Measurements from ENCODE around the gene AOC3.
"Not testable (repeated sequence)": the region's sequence is repeated elsewhere in the genome, so short reads cannot be mapped to it uniquely, and the experiment has no call there.

The AOC3 gene

DNA sequence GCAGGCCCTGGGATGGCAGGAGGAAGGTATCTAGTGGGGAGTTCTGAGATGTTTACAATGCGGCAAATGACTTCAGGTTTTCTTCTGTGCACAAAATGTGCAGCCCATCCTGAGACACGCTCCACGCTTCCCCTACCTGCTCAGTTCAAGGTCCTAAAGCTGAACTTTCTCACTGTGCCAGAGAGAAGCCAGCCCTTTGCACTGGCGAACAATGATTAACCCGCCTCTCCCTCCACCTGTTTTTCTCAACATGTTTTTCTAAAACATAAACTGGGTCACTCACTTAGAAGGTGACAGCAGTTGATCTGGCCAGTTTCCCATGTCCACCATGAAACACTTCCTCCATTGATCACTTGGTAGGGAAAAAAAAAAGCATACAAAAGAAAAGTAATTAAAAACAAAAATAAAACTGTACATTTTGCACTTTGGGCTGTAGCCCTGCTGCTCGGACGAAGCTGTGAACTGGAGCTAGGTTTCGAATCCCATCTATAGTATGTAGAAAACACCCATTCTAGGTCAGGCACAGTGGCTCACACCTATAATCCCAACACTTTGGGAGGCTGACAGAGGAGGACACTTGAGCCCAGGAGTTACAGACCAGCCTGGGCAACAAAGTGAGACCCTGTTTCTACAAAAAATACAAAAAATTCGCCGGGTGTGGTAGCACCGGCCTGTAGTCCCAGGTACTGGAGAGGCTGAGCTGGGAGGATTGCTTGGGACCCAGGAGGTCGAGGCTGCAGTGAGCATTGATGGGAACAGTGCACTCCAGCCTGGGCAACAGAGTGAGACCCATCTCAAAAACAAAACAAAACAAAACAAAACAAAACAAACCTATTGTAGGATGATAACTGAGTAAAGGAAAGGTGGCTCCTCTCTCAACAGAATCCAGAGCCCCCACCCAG, 43.5 kb downstream of the AOC3 start:
- WGBS (ENCODE audit: insufficient coverage, insufficient read length): no CpG with 5 or more reads among the region's 12 CpGs
- no peak overlapping the region for H3K4me3 ChIP-seq (ENCODE audit: low read length)

DNA sequence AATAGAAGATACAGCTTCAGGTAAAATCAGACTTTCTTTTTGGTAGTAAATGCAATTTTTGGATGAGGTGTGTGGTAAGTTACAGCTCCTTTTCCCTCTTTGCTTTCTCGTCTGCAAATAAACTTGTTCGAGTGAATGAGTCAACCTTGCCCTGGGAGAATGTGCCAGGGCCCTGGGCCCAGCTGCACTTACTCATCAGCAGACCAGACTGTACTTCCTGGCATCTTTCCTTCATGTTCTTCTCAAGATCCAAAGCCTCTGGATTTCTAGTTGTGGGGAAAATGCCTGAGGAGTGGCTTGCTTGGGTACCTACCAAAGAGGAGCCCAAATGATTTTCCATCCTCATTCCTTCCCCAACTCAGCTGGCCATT, 44.2 kb downstream of the AOC3 start:
- Histone ChIP-seq H3K36me3 (ENCODE audit: control insufficient read depth, insufficient read depth, low read length) (no peaks in the 10 kb centered on the region), H3K4me3 (ENCODE audit: low read length) (no peak overlapping the region), H3K27ac (ENCODE audit: low read length) (no peak overlapping the region), H3K27me3 (ENCODE audit: control insufficient read depth, insufficient read depth, low read length) (no peaks in the 10 kb centered on the region), H3K4me1 (ENCODE audit: control insufficient read depth, insufficient read depth, low read length) (no peaks in the 10 kb centered on the region), H3K9me3 (ENCODE audit: control insufficient read depth, insufficient read depth, low read length) (no peaks in the 10 kb centered on the region)
- WGBS (ENCODE audit: insufficient coverage, insufficient read length): no CpG with 5 or more reads among the region's 2 CpGs
- DNase-seq (ENCODE audit: low read depth, low spot score): no peak

More for the DNA sequence above, 43.5 kb downstream of the AOC3 start:
- H3K27ac ChIP-seq (ENCODE audit: low read length): no peak overlapping the region
- H3K4me1 ChIP-seq (ENCODE audit: control insufficient read depth, insufficient read depth, low read length): no peaks in the 10 kb centered on the region
- H3K36me3 ChIP-seq (ENCODE audit: control insufficient read depth, insufficient read depth, low read length): no peaks in the 10 kb centered on the region
- DNase-seq (ENCODE audit: low read depth, low spot score): no peak
- H3K27me3 ChIP-seq (ENCODE audit: control insufficient read depth, insufficient read depth, low read length): no peaks in the 10 kb centered on the region
- no peaks in the 10 kb centered on the region for H3K9me3 ChIP-seq (ENCODE audit: control insufficient read depth, insufficient read depth, low read length)

DNA sequence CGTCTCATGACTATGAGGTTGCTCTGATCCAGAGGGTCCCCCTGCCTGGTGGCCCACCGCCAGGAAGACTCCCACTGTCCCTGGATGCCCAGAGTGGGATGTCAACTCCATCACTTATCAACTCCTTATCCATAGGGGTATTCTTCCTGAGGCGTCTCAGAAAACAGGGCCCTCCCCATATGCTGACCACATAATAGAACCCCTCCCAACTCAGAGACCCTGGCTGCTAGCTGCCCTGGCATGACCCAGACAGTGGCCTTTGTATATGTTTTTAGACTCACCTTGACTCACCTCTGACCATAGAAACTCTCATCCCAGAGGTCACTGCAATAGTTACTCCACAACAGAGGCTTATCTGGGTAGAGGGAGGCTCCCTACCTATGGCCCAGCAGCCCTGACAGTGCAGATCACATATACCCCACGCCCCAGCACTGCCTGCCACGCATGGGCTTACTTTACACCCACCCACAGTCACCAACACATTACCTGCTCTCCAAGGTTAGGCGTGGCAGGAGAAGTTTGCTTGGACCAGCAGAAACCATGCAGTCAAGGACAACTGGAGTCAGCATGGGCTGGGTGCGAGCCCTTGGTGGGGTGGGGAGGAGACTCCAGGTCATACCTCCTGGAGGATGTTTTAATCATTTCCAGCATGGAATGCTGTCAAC, 47.3 kb downstream of the AOC3 start:
- Histone ChIP-seq H3K36me3 (ENCODE audit: control insufficient read depth, insufficient read depth, low read length) (no peaks in the 10 kb centered on the region), H3K4me3 (ENCODE audit: low read length) (no peak overlapping the region), H3K27ac (ENCODE audit: low read length) (no peak overlapping the region), H3K4me1 (ENCODE audit: control insufficient read depth, insufficient read depth, low read length) (no peaks in the 10 kb centered on the region), H3K27me3 (ENCODE audit: control insufficient read depth, insufficient read depth, low read length) (no peaks in the 10 kb centered on the region), H3K9me3 (ENCODE audit: control insufficient read depth, insufficient read depth, low read length) (no peaks in the 10 kb centered on the region)
- no peak for DNase-seq (ENCODE audit: low read depth, low spot score)
- WGBS (ENCODE audit: insufficient coverage, insufficient read length): no CpG with 5 or more reads among the region's 7 CpGs

DNA sequence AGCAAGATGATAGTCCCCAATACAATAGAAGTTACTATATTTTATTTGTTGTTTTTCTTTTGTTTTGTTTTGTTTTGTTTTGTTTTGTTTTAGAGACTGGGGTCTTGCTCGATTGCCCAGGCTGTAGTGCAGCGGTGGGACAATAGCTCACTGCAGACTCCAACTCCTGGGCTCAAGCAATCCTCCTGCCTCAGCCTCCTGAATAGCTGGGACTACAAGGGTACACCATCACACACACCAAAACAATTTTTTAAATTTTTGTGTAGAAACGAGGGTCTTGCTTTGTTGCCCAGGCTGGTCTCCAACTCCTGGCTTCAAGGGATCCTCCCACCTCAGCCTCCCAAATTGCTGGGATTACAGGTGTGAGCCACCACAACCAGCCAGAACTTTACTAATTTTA, 49.0 kb downstream of the AOC3 start:
- H3K36me3 ChIP-seq (ENCODE audit: control insufficient read depth, insufficient read depth, low read length); DNase-seq (ENCODE audit: low read depth, low spot score); H3K4me3 ChIP-seq (ENCODE audit: low read length); H3K4me1 ChIP-seq (ENCODE audit: control insufficient read depth, insufficient read depth, low read length); H3K9me3 ChIP-seq (ENCODE audit: control insufficient read depth, insufficient read depth, low read length); H3K27ac ChIP-seq (ENCODE audit: low read length); H3K27me3 ChIP-seq (ENCODE audit: control insufficient read depth, insufficient read depth, low read length): not testable (repeated sequence)
- no CpG with 5 or more reads among the region's 3 CpGs for WGBS (ENCODE audit: insufficient coverage, insufficient read length)

DNA sequence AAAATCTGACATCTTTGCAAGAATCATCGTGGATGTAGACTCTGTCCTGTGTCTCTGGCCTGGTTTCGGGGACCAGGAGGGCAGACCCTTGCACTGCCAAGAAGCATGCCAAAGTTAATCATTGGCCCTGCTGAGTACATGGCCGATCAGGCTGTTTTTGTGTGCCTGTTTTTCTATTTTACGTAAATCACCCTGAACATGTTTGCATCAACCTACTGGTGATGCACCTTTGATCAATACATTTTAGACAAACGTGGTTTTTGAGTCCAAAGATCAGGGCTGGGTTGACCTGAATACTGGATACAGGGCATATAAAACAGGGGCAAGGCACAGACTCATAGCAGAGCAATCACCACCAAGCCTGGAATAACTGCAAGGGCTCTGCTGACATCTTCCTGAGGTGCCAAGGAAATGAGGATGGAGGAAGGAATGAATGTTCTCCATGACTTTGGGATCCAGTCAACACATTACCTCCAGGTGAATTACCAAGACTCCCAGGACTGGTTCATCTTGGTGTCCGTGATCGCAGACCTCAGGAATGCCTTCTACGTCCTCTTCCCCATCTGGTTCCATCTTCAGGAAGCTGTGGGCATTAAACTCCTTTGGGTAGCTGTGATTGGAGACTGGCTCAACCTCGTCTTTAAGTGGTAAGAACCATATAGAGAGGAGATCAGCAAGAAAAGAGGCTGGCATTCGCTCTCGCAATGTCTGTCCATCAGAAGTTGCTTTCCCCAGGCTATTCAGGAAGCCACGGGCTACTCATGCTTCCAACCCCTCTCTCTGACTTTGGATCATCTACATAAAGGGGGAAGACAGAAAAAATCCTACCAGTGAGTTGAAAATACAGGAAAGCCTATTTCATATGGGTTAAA, 49.7 kb downstream of the AOC3 start, which contains the start of gene G6PC1:
Gene G6PC1 (plus strand): TSS at position 340 of the 872 bp plus-strand sequence. CDS start 78 bp downstream, at position 418.
- Histone ChIP-seq H3K4me3 (ENCODE audit: low read length) (no peak within 1 kb of the TSS), H3K4me1 (ENCODE audit: control insufficient read depth, insufficient read depth, low read length) (no peaks in the 10 kb centered on the region), H3K36me3 (ENCODE audit: control insufficient read depth, insufficient read depth, low read length) (no peaks in the 10 kb centered on the region), H3K27me3 (ENCODE audit: control insufficient read depth, insufficient read depth, low read length) (no peaks in the 10 kb centered on the region), H3K27ac (ENCODE audit: low read length) (no peak within 1 kb of the TSS), H3K9me3 (ENCODE audit: control insufficient read depth, insufficient read depth, low read length) (no peaks in the 10 kb centered on the region)
- no CpG with 5 or more reads among the region's 12 CpGs for WGBS (ENCODE audit: insufficient coverage, insufficient read length)
- no peak for DNase-seq (ENCODE audit: low read depth, low spot score)

DNA sequence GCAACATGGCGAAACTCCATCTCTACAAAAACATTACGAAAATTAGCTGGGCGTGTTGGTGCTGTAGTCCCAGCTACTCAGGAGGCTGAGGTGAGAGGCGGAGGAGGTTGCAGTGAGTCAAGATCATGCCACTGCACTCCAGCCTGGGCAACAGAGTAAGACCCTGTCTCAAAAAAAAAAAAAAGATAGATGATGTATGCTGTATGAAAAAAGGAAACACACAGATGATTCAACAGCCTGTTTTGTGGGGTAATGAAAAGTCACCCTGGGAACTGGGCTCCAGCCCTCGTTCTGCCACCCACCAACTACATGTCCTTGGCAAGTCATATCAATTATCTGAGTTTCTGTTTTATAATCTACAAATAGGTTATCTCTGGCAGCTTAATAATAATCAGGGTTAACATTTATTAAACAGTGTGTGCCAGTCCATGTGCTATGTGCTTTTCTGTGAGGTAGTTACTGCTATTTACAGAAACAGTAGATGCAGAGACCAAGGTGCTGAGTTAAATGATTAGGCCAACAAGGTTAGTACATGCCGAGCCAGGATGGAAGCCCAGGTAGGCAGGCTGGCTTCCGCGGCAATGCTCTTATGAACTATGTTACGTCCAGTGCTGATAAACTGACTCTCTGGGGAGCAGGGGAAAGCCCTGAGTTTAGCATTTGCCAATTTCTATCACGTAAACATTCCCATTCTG, 50.7 kb downstream of the AOC3 start:
- Histone ChIP-seq H3K9me3 (ENCODE audit: control insufficient read depth, insufficient read depth, low read length) (no peaks in the 10 kb centered on the region), H3K36me3 (ENCODE audit: control insufficient read depth, insufficient read depth, low read length) (no peaks in the 10 kb centered on the region), H3K4me1 (ENCODE audit: control insufficient read depth, insufficient read depth, low read length) (no peaks in the 10 kb centered on the region), H3K27me3 (ENCODE audit: control insufficient read depth, insufficient read depth, low read length) (no peaks in the 10 kb centered on the region), H3K4me3 (ENCODE audit: low read length) (no peak overlapping the region), H3K27ac (ENCODE audit: low read length) (no peak overlapping the region)
- WGBS (ENCODE audit: insufficient coverage, insufficient read length): no CpG with 5 or more reads among the region's 10 CpGs
- DNase-seq (ENCODE audit: low read depth, low spot score): no peak

DNA sequence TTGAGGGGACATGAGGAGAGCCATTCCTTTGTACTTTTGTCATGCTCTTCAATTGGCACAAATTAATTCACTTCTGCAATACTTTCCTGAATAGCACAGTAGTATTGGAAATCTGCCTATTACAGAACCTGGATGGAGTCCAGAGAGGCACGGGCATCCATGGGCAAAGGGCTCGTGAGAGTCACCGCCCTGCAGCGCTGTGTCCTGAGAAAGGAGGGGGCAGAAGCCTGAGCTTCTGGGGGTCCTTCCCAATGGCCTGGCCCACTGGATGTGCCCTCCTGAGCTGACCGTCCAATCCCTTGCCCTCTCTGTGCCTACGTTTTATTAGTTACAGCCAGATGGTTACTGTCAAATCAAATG, 53.1 kb downstream of the AOC3 start:
- no peaks in the 10 kb centered on the region for H3K36me3 ChIP-seq (ENCODE audit: control insufficient read depth, insufficient read depth, low read length)
- DNase-seq (ENCODE audit: low read depth, low spot score): no peak
- H3K4me1 ChIP-seq (ENCODE audit: control insufficient read depth, insufficient read depth, low read length): no peaks in the 10 kb centered on the region
- WGBS (ENCODE audit: insufficient coverage, insufficient read length): no CpG with 5 or more reads among the region's 6 CpGs
- no peak overlapping the region for H3K4me3 ChIP-seq (ENCODE audit: low read length)
- H3K9me3 ChIP-seq (ENCODE audit: control insufficient read depth, insufficient read depth, low read length): no peaks in the 10 kb centered on the region
- H3K27me3 ChIP-seq (ENCODE audit: control insufficient read depth, insufficient read depth, low read length): no peaks in the 10 kb centered on the region
- H3K27ac ChIP-seq (ENCODE audit: low read length): no peak overlapping the region

DNA sequence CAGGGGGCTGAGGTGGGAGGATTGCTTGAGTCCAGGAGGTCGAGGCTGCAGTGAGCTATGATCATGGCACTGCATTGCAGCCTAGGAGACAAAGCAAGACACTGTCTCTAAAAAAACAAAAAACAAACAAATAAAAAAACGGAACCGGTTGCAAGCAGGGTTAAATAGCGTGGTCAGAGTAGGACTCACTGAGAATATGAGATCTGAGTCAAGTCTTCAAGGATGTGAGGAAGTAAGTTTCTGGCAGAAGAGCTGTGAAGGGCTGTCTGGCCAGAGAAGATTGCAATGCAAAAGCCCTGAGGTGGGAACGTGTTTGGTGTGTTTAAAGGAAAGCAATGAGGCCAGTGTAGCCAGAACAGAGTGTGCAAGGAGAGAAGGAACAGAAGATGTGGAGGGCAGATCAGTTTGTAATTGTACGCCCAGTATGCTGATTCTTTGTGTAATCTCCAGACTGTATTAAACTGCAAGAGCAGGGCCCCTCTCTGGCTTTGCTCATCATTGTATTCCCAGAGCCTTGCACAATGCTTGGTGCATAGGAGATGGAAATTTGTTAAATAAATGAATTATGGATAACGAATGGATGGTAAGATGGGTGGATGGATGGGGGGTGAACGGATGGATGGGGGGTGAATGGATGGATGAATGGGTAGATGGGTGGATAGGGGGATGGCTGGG, 55.9 kb downstream of the AOC3 start:
- Histone ChIP-seq H3K9me3 (ENCODE audit: control insufficient read depth, insufficient read depth, low read length) (no peaks in the 10 kb centered on the region), H3K36me3 (ENCODE audit: control insufficient read depth, insufficient read depth, low read length) (no peaks in the 10 kb centered on the region), H3K27ac (ENCODE audit: low read length) (no peak overlapping the region), H3K4me3 (ENCODE audit: low read length) (no peak overlapping the region), H3K27me3 (ENCODE audit: control insufficient read depth, insufficient read depth, low read length) (no peaks in the 10 kb centered on the region), H3K4me1 (ENCODE audit: control insufficient read depth, insufficient read depth, low read length) (no peaks in the 10 kb centered on the region)
- 94% methylated on average over 2 of the region's 8 CpGs for whole genome bisulfite sequencing (ENCODE audit: insufficient coverage, insufficient read length)
- no peak for DNase-seq (ENCODE audit: low read depth, low spot score)
